Mucosa of descending colon (tissue), 3 donors: Measurements from ENCODE around the gene USE1. TPM values are rescaled to one million over a fixed set of nuclear protein-coding genes. Genes with fewer than 3 reads are reported as not detected.
A peak's percentile ranks its signal among the peaks of the same experiment; 100 is the strongest.

Source experiments
- ATAC-seq: fragments of 200-7000 bp; cut with Tn5 transposase; one replicate; pipeline ENCODE4 v1.9.1; 2020; ENCODE audit warnings: mild to moderate bottlenecking, moderate library complexity
- DNase-seq, 3 donors: peaks; one replicate each; pipeline ENCODE4 v3.0.0-alpha.2; 2020
- H3K36me3 ChIP-seq: fragments of 200-600 bp; one replicate; pipeline ENCODE4 v1.8.0; 2021; ENCODE audit warnings: low read depth, mild to moderate bottlenecking
- H3K4me1 ChIP-seq: fragments of 200-600 bp; one replicate; pipeline ENCODE4 v1.8.0; 2021; ENCODE audit warnings: low read depth, mild to moderate bottlenecking
- H3K4me3 ChIP-seq: fragments of 200-600 bp; one replicate; pipeline ENCODE4 v1.8.0; 2021; ENCODE audit warnings: mild to moderate bottlenecking
- H3K9me3 ChIP-seq: fragments of 200-600 bp; one replicate; pipeline ENCODE4 v1.8.0; 2021; ENCODE audit warnings: mild to moderate bottlenecking
- CTCF ChIP-seq: fragments of 200-600 bp; IDR thresholded peaks from one replicate; pipeline ENCODE4 v1.8.0; 2022; ENCODE audit warnings: antibody characterized with exemption, mild to moderate bottlenecking
- intact Hi-C, 2 donors: fragments of 100-400 bp; cut with DNase I in 1 of 2; cut with micrococcal nuclease in 1 of 2; formaldehyde crosslinking; loops; one replicate each; pipeline versions ENCODE4 v1.11.0 to v1.11.1; 2022; cut with DNase I, micrococcal nuclease
- total RNA-seq, 3 donors: library from RNA; stranded (reverse); fragmentation: NEBNext Ultra II Directional in 2 of 3; extraction: Animal tissue kit (Norgen Biotek cat#: 25700) in 2 of 3; gene quantifications; one replicate each; pipeline versions ENCODE4 v1.2.1 to v1.2.4, GENCODE V29; 2021 to 2023
- donor health status: DM: no; HTN: no; CAD: no; lungs with moderate emphysema.
- donor health status: DM: no; HTN: no; CAD: no.
- donor health status: DM: no; HTN: yes; CAD: no.

The USE1 gene
- total RNA-seq, 3 donors from 2014 or later = 17.4 to 31.2 (median 28.0) TPM

- no peaks in the 10 kb centered on the region for H3K36me3 ChIP-seq
- no peaks in the 10 kb centered on the region for H3K4me1 ChIP-seq
- ATAC-seq (no peak), DNase-seq (no peak)
- intact Hi-C loops = no loop called here
- no peaks in the 10 kb centered on the region for H3K9me3 ChIP-seq
- no peak overlapping the region for H3K4me3 ChIP-seq
- no peak for TF ChIP-seq CTCF
Measured at GRCh38 chr19:17259934-17260333, 44.8 kb downstream of the USE1 start.

GRCh38 chr19:17260842-17261325, 45.7 kb downstream of the USE1 start:
- Histone ChIP-seq H3K4me1 (no peaks in the 10 kb centered on the region), H3K9me3 (no peaks in the 10 kb centered on the region), H3K36me3 (no peaks in the 10 kb centered on the region), H3K4me3 (no peak overlapping the region)
- ATAC-seq (peak; percentile 99), DNase-seq (peak; percentile 88 to 92 (median 88))
- peak; percentile 91 for TF ChIP-seq CTCF
- intact Hi-C loops = no loop called here

GRCh38 chr19:17262557-17262956, 47.4 kb downstream of the USE1 start:
- H3K4me1 ChIP-seq = no peaks in the 10 kb centered on the region
- TF ChIP-seq CTCF = no peak
- H3K4me3 ChIP-seq = no peak overlapping the region
- no peak for DNase-seq
- intact Hi-C loops = no loop called here
- no peaks in the 10 kb centered on the region for H3K9me3 ChIP-seq
- peaks cover 5% of the 10 kb centered on the region for H3K36me3 ChIP-seq
- ATAC-seq = no peak

- ATAC-seq = no peak
- TF ChIP-seq CTCF = no peak
Measured at GRCh38 chr19:17263712-17264640, 48.8 kb downstream of the USE1 start.

GRCh38 chr19:17264641-17264979, 49.5 kb downstream of the USE1 start, which contains the start of gene USHBP1:
Gene USHBP1, minus strand, starts transcription at chr19:17264745. Its CDS starts 446 bp downstream, at chr19:17264299.
- H3K36me3 ChIP-seq = peaks cover 5% of the 10 kb centered on the region
- H3K4me1 ChIP-seq = peaks cover 7% of the 10 kb centered on the region
- H3K9me3 ChIP-seq = no peaks in the 10 kb centered on the region
- intact Hi-C loops = no loop called here
- no peak for TF ChIP-seq CTCF
- ATAC-seq (no peak), DNase-seq (peak in 1 of 3 donors; percentile 19)
- H3K4me3 ChIP-seq = no peak within 1 kb of the TSS

More at GRCh38 chr19:17263712-17264640, 48.8 kb downstream of the USE1 start:
- Histone ChIP-seq H3K4me1 (peaks cover 7% of the 10 kb centered on the region), H3K9me3 (no peaks in the 10 kb centered on the region), H3K4me3 (no peak overlapping the region), H3K36me3 (peaks cover 5% of the 10 kb centered on the region)
- no peak for DNase-seq
- intact Hi-C loops = no loop called here
